Measurements from ENCODE around the gene IPO4. TPM values are rescaled to one million over a fixed set of nuclear protein-coding genes. Genes with fewer than 3 reads are reported as not detected.

IPO4 gene
- total and polyA plus RNA-seq, 9 of the 15 experiments (the other 6 are each of a cell fraction or from before 2014, with no cell fraction given) = 7.3 to 122 (median 31.8) TPM

GRCh38 chr14:24160850-24161804 lies 27.5 kb downstream of the IPO4 start, which contains the start of gene IRF9 (continued):
- peak; percentile 12 for TF ChIP-seq TAF1 (IDR thresholded peaks at IDR 0.05; ENCODE audit: control insufficient read depth, extremely low read depth, insufficient read depth, low read length, severe bottlenecking)
- peak; percentile 37 for TF ChIP-seq KDM5B (IDR thresholded peaks at IDR 0.05; ENCODE audit: insufficient replicate concordance, low read depth, low read length)
- TF ChIP-seq POLR2B (IDR thresholded peaks at IDR 0.05; ENCODE audit: low read depth, partially characterized antibody) = peak; percentile 57
- peak; percentile 42 for TF ChIP-seq EP300 (IDR thresholded peaks at IDR 0.05; ENCODE audit: low read length)
- TF ChIP-seq ZNF354B (CRISPR knock-in tag; IDR thresholded peaks at IDR 0.05) = no peak
- no peak for TF ChIP-seq ATF1 (CRISPR knock-in tag; IDR thresholded peaks at IDR 0.05)
- TF ChIP-seq ATF1 (tag; IDR thresholded peaks at IDR 0.05) = peak; percentile 42; the same call in 1 of the 2 replicates
- peak; percentile 51; the same call in 1 of the 2 replicates for TF ChIP-seq ZBTB2 (IDR thresholded peaks at IDR 0.05)
- no peak for TF ChIP-seq FOSL1 (tag; conservative IDR thresholded peaks at IDR 0.05)
- TF ChIP-seq NRF1 (conservative IDR thresholded peaks at IDR 0.05 in 1 of 2, IDR thresholded peaks at IDR 0.05 in 1 of 2) = peak in 1 of 2 experiments; percentile 25; a peak in 1 of 4 replicates
- TF ChIP-seq RUNX1 (IDR thresholded peaks at IDR 0.05; ENCODE audit: low read depth) = no peak
- peak; percentile 96 for TF ChIP-seq USF1 (CRISPR knock-in tag; IDR thresholded peaks at IDR 0.05)
- TF ChIP-seq ZNF445 (CRISPR knock-in tag; IDR thresholded peaks at IDR 0.05; ENCODE audit: low read depth) = no peak
- TF ChIP-seq ARID1B (IDR thresholded peaks at IDR 0.05) = peak; percentile 57
- no peak for TF ChIP-seq RREB1 (CRISPR knock-in tag; IDR thresholded peaks at IDR 0.05)
- peak; percentile 45 for TF ChIP-seq TCF3 (CRISPR knock-in tag; IDR thresholded peaks at IDR 0.05)
